K562 (cell line): ENCODE results near the gene SMIM7.

Source experiments
- CREB1 ChIP-seq, 2 experiments: sonication (generic) in 1 of 2; formaldehyde crosslinking in 1 of 2; IDR thresholded peaks; 2 replicates each; pipeline versions ENCODE4 v1.6.1 to v1.8.0; 2012 to 2022; ENCODE audit warnings: inconsistent platforms in 1 of 2, mild to moderate bottlenecking in 1 of 2, missing genetic modification reagents in 1 of 2, moderate library complexity in 1 of 2
- EZH2 ChIP-seq: IDR thresholded peaks from 2 replicates; pipeline ENCODE4 v1.6.1; 2012; ENCODE audit warnings: low read depth, mild to moderate bottlenecking, inconsistent platforms, low read length, borderline replicate concordance
- FOXM1 ChIP-seq, 2 experiments: fragments of 450-650 bp in 1 of 2; sonication (generic) in 1 of 2; formaldehyde crosslinking in 1 of 2; IDR thresholded peaks; 2 replicates each; pipeline versions ENCODE4 v1.6.1 to v1.9.0; 2017 to 2022; ENCODE audit warnings: low read depth in 2 of 2, mild to moderate bottlenecking in 2 of 2, missing genetic modification reagents in 1 of 2, moderate library complexity in 1 of 2
- KLF10 ChIP-seq: fragments of 250-450 bp; sonication (Bioruptor Pico); IDR thresholded peaks from 2 replicates; pipeline ENCODE4 v1.6.1; 2021; ENCODE audit warnings: matching md5 sums
- ZNF311 ChIP-seq: fragments of 250-450 bp; sonication (Bioruptor Pico); IDR thresholded peaks from 2 replicates; pipeline ENCODE4 v1.4.0; 2020; ENCODE audit warnings: mild to moderate bottlenecking, moderate library complexity

GRCh38 chr19:16621165-16621800 is 38.7 kb downstream of the SMIM7 start:
- TF ChIP-seq EZH2 (no peak), KLF10 (CRISPR knock-in tag) (no peak), CREB1 (IDR thresholded peaks at IDR 0.05) (no peak), CREB1 (CRISPR knock-in tag; IDR thresholded peaks at IDR 0.05) (no peak), FOXM1 (IDR thresholded peaks at IDR 0.05; ENCODE audit: low read depth) (no peak), FOXM1 (CRISPR knock-in tag; IDR thresholded peaks at IDR 0.05; ENCODE audit: low read depth) (no peak), ZNF311 (CRISPR knock-in tag) (no peak)
